HEK293T (cell line): Measurements from ENCODE around the gene CBARP.

Experiments used
- CTCF ChIA-PET: fragments of 350-600 bp; formaldehyde crosslinking; extraction: SDS; loops from one replicate; lab custom pipeline; 2021; ENCODE audit warnings: antibody characterized with exemption, inconsistent platforms; lab: Yijun Ruan, JAX
- POLR2A ChIA-PET: fragments of 350-600 bp; formaldehyde crosslinking; extraction: SDS; loops from one replicate; lab custom pipeline; 2020; ENCODE audit warnings: antibody characterized with exemption, inconsistent platforms; lab: Yijun Ruan, JAX
- DNase-seq: peaks from one replicate; pipeline ENCODE4 v3.0.0; 2012; ENCODE audit warnings: mixed read lengths; ENCODE audit errors: extremely low spot score
- ARNT ChIP-seq: fragments of 450-650 bp; IDR thresholded peaks from 2 replicates; pipeline ENCODE4 v1.6.1; 2017; ENCODE audit warnings: mild to moderate bottlenecking
- BHLHE40 ChIP-seq: fragments of 450-650 bp; IDR thresholded peaks from 2 replicates; pipeline ENCODE4 v1.6.1; 2016; ENCODE audit warnings: mild to moderate bottlenecking, moderate library complexity, borderline replicate concordance
- CTBP1 ChIP-seq: fragments of 450-650 bp; IDR thresholded peaks from 2 replicates; pipeline ENCODE4 v1.6.1; 2016; ENCODE audit warnings: borderline replicate concordance
- ELF4 ChIP-seq: fragments of 450-650 bp; IDR thresholded peaks from 2 replicates; pipeline ENCODE4 v1.6.1; 2017; ENCODE audit warnings: antibody characterized with exemption
- FOXA1 ChIP-seq: fragments of 450-650 bp; IDR thresholded peaks from 2 replicates; pipeline ENCODE4 v1.6.1; 2016; ENCODE audit warnings: mild to moderate bottlenecking
- FOXK2 ChIP-seq: fragments of 450-650 bp; IDR thresholded peaks from 2 replicates; pipeline ENCODE4 v1.6.1; 2016; ENCODE audit warnings: mild to moderate bottlenecking
- FOXM1 ChIP-seq: fragments of 450-650 bp; IDR thresholded peaks from 2 replicates; pipeline ENCODE4 v1.6.1; 2017; ENCODE audit warnings: mild to moderate bottlenecking, borderline replicate concordance
- HDGF ChIP-seq: fragments of 450-650 bp; IDR thresholded peaks from 2 replicates; pipeline ENCODE4 v1.6.1; 2017; ENCODE audit warnings: antibody characterized with exemption, borderline replicate concordance
- L3MBTL2 ChIP-seq: fragments of 450-650 bp; conservative IDR thresholded peaks from 2 replicates; pipeline ENCODE4 v1.6.1; 2016; ENCODE audit warnings: mild to moderate bottlenecking
- LEF1 ChIP-seq: fragments of 450-650 bp; IDR thresholded peaks from 2 replicates; pipeline ENCODE4 v1.6.1; 2017; ENCODE audit warnings: mild to moderate bottlenecking, borderline replicate concordance
- NFRKB ChIP-seq: fragments of 450-650 bp; IDR thresholded peaks from 2 replicates; pipeline ENCODE4 v1.6.1; 2016; ENCODE audit warnings: mild to moderate bottlenecking, moderate library complexity
- SP1 ChIP-seq: fragments of 450-650 bp; IDR thresholded peaks from 2 replicates; pipeline ENCODE4 v1.6.1; 2017
- SUZ12 ChIP-seq: fragments of 450-650 bp; IDR thresholded peaks from 2 replicates; pipeline ENCODE4 v1.6.1; 2016; ENCODE audit warnings: mild to moderate bottlenecking
- TARDBP ChIP-seq: fragments of 450-650 bp; IDR thresholded peaks from 2 replicates; pipeline ENCODE4 v1.6.1; 2016
- ZNF384 ChIP-seq: fragments of 450-650 bp; IDR thresholded peaks from 2 replicates; pipeline ENCODE4 v1.6.1; 2016
- TF ChIP-seq, protein P1 (sequence below): fragments of 450-650 bp; IDR thresholded peaks from 2 replicates; pipeline ENCODE4 v1.6.1; 2016

CBARP gene

DNA sequence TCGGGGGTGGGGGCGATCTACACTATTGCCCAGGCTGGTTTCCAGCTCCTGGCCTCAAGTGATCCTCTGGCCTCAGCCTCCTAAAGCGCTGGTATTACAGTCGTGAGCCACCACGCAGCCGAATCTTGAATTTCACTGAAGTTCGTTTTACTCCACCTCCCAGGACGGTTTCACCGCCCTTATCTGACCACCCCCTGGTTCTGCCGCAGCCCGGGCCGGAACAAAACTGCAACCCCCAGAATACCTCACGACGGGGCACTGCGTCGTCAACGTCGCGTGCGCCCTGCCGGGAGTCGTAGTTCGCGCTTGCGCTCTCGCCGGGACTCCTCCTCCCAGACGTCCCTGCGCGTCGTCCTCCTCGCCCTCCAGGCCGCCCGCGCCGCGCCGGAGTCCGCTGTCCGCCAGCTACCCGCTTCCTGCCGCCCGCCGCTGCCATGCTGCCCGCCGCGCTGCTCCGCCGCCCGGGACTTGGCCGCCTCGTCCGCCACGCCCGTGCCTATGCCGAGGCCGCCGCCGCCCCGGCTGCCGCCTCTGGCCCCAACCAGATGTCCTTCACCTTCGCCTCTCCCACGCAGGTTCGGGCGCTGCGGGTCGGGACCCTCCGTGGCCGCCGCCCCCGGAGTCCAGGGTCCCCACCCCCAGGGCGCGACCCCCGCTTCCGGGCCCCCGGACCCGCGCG is 3.8 kb upstream of the CBARP start, which contains the start of gene ATP5F1D:
Gene ATP5F1D, plus strand, starts transcription at position 335 of the 679 bp plus-strand sequence. Its CDS starts 100 bp downstream, at position 435.
- TF ChIP-seq SP1 (no peak), SUZ12 (no peak), FOXK2 (no peak), HDGF (no peak), ELF4 (no peak), ARNT (no peak), LEF1 (no peak), FOXM1 (no peak), L3MBTL2 (peak; percentile 57; the same call in 1 of the 2 replicates)
- CTCF ChIA-PET = interaction anchor here (0.6 to 1.5 kb wide), 3 partner anchors 21 to 319 kb away, joined by 3 to 8 read pairs (median 5); no protein-coding TSS in a partner anchor
- POLR2A ChIA-PET = interaction anchor here (0.9 to 10.1 kb wide), 5 partner anchors 19 to 32 kb away, joined by 3 to 375 read pairs (median 4); partner anchors contain the start of gene CIRBP
- peak; percentile 89 for DNase-seq

DNA sequence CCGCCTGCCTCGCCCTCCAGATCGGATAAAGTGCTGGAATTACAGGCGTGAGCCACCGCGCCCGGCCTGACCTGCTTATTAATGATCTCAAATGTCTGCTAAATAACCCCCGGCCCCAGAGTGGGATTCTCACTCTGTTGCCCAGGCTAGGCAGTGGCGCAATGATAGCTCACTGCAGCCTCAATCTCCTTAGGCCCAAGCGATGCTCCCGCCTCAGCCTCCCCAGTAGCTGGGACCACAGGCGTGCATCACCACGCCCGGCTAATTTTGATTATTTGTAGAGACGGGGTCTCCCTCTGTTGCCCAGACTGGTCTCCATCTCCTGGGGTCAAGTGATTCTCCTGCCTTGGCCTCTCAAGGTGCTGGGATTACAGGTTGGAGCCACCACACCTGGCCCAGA is 3.1 kb upstream of the CBARP start:
- TF ChIP-seq, protein P1, sequence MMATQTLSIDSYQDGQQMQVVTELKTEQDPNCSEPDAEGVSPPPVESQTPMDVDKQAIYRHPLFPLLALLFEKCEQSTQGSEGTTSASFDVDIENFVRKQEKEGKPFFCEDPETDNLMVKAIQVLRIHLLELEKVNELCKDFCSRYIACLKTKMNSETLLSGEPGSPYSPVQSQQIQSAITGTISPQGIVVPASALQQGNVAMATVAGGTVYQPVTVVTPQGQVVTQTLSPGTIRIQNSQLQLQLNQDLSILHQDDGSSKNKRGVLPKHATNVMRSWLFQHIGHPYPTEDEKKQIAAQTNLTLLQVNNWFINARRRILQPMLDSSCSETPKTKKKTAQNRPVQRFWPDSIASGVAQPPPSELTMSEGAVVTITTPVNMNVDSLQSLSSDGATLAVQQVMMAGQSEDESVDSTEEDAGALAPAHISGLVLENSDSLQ = no peak
- no peak for TF ChIP-seq HDGF
- TF ChIP-seq NFRKB = no peak
- ChIA-PET CTCF (interaction anchor here (0.5 to 1.5 kb wide), 4 partner anchors 20 to 398 kb away, joined by 3 to 8 read pairs (median 6); no protein-coding TSS in a partner anchor), POLR2A (interaction anchor here (0.9 to 10.1 kb wide), 5 partner anchors 19 to 33 kb away, joined by 3 to 375 read pairs (median 4); partner anchors contain the start of gene CIRBP)
- no peak for DNase-seq

DNA sequence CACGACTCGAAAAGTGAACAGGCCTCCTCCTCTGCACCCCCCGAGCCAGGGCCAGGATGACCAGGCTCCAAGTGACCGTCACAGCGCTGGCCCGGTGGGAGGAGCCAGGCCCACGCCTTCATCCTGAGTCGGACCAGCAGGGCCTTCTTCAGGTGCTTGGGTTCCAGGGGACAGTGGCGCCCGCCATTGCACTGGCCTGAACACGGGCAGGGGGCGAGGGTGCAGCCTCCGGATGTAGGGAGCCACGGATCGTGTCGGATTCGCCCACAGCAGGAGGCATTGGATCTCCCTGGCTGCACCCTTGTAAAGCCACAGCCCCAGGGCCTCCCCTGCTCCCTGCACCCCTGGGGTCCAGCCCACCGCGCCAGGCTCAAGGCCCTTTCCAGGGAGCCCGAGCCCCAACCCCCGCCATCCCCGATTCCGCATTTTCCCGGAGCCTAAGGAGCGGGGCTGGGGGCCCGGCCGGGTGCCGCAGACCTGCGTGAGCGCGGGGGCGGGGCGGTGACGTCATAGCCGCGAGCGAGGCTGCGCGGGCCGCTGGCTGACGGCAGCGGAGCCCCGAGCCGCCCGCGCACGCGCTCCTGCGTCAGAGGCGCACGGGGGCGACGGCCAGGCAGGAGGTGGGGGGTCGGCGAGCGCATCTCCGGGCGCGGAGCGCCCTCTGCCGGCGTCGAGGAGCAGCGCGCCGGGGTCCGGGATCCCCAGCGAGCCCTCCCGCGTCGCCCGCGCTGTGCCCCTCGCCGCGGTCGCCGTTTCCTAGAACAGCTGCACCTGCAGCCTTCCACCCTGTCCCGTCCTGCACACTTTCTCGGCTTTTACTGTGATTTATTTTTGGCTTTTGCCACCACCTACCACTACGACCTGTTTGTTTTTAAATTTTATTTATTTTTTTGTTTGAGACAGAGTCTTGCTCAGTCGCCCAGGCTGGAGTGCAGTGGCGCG is 2.3 kb upstream of the CBARP start:
- TF ChIP-seq BHLHE40 = no peak
- no peak for TF ChIP-seq SP1
- TF ChIP-seq LEF1 = peak; percentile 92
- no peak for TF ChIP-seq CTBP1
- TF ChIP-seq ARNT = peak; percentile 84
- TF ChIP-seq FOXA1 = no peak
- TF ChIP-seq FOXM1 = peak; percentile 85; the same call in 1 of the 2 replicates
- TF ChIP-seq L3MBTL2 = no peak
- no peak for TF ChIP-seq HDGF
- ChIA-PET CTCF (interaction anchor here (0.5 to 1.7 kb wide), 3 partner anchors 19 to 397 kb away, joined by 5 to 6 read pairs (median 6); no protein-coding TSS in a partner anchor), POLR2A (interaction anchor here (1.1 to 10.1 kb wide), 4 partner anchors 17 to 31 kb away, joined by 3 to 375 read pairs (median 6); partner anchors contain the start of gene CIRBP)

DNA sequence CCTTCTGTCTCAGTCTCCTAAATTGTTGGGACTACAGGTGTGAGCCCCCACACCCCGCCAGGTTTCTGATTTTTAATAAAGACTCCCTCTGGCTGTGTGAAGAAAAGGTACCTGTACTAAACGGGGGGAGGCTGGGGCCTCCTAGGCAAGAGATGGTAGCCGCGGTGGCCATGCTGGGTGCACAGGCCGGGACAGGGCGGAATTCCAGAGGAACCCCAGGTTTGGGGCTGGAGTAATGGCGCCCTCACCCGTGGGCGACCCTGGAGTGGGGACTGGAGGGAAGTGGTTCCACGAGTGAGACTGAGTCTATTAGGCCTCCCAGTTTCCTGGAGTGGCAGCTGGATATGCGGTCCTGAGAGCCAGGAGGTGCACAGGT is 1.6 kb upstream of the CBARP start:
- POLR2A ChIA-PET = interaction anchor here (1.1 to 10.1 kb wide), 3 partner anchors 17 to 27 kb away, joined by 3 to 375 read pairs (median 8); partner anchors contain the start of gene CIRBP
- no peak for TF ChIP-seq BHLHE40
- no peak for TF ChIP-seq ZNF384
- no peak for TF ChIP-seq FOXM1
- TF ChIP-seq ELF4 = no peak
- TF ChIP-seq SUZ12 = no peak
- TF ChIP-seq FOXA1 = no peak
- TF ChIP-seq TARDBP = no peak
- no peak for TF ChIP-seq CTBP1
- TF ChIP-seq NFRKB = no peak
- no peak for TF ChIP-seq LEF1
- no peak for TF ChIP-seq ARNT
- TF ChIP-seq, protein P1 = no peak
- no peak for TF ChIP-seq HDGF
- TF ChIP-seq FOXK2 = no peak
- TF ChIP-seq L3MBTL2 = no peak
- CTCF ChIA-PET = interaction anchor here (1.7 kb wide), 1 partner anchor 126 kb away, joined by 6 read pairs; no protein-coding TSS in a partner anchor
- no peak for DNase-seq

More for the DNA sequence above, 2.3 kb upstream of the CBARP start:
- DNase-seq = peak; percentile 97

DNA sequence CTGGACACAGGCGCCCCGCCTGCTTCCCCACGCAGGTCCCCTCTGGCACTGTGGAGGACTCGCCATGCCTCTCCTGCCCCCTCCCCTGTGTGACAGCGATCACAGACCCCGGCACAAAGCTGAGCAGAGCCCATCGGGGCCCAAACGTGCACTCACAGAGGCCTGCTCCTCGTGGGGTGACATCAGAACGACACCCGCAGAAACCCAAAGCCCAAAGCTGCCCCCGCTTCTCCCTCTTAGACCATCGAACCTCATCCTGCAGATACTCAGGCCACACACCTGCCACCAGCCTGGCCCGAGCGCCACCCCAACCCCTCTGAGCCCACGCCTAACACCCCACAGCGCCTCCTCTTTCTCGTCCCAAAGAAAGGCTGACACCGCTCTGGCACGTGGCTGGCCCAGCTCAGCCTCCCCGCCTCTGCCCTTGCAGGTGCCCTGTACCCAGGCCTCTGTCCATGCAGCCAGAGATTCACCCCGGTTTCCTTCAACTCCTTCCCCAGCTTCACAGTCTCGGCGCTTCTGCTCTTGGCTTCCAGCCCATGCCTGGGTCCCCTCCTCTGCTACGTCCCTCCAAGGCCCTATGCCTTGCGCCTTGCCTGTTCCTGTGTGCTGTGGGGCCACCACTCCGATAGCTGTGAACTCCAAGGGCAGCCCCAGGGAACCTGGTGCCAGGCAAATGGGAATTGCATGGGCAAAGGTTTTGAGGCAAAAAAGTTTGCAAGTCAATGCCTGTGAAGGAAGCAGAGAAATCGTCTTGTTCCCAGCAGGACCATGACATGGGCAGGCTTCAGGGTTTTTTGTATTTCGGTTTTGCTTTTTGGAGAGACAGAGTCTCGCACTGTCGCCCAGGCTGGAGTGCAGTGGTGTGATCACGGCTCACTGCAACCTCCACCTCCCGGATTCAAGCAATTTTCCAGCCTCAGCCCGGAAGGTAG is 831 bp upstream of the CBARP start:
- no peak for DNase-seq
- POLR2A ChIA-PET = interaction anchor here (2.0 to 10.1 kb wide), 2 partner anchors 16 to 28 kb away, joined by 8 to 375 read pairs; partner anchors contain the start of gene CIRBP
- CTCF ChIA-PET = interaction anchor here (0.6 to 1.7 kb wide), 2 partner anchors 110 to 125 kb away, joined by 4 to 6 read pairs; no protein-coding TSS in a partner anchor
- TF ChIP-seq BHLHE40 (no peak), FOXK2 (no peak), LEF1 (no peak), NFRKB (no peak), SP1 (no peak), SUZ12 (no peak), FOXM1 (no peak), FOXA1 (no peak), TARDBP (no peak), CTBP1 (no peak), ZNF384 (no peak), ARNT (no peak), HDGF (no peak), L3MBTL2 (no peak)
- TF ChIP-seq, protein P1 = no peak
